HepG2 (cell line): ENCODE results near the gene AK2. TPM values are rescaled to one million over a fixed set of nuclear protein-coding genes. Genes with fewer than 3 reads are reported as not detected.

Experiments
- ATAC-seq: fragments of 200-7000 bp; cut with Tn5 transposase; 3 replicates; pipeline ENCODE4 v1.9.1; 2020; ENCODE audit warnings: mild to moderate bottlenecking, moderate library complexity
- BruUV-seq: library from RNA; stranded (reverse); fragments of 400-500 nt; replicated peaks from 2 replicates; lab custom pipeline; 2021; lab: Mats Ljungman, UMichigan
- CTCF ChIA-PET: fragments of 300-600 bp; formaldehyde crosslinking; extraction: SDS; loops from one replicate; lab custom pipeline; 2021; ENCODE audit warnings: low total read pairs, inconsistent platforms, low intra/inter-chr PET ratio; lab: Yijun Ruan, JAX
- POLR2A ChIA-PET: fragments of 350-600 bp; sonication (Branson Sonifier 250); formaldehyde crosslinking; loops from one replicate; lab custom pipeline; 2020; ENCODE audit warnings: antibody characterized with exemption, inconsistent platforms; lab: Yijun Ruan, JAX
- DNase-seq: peaks from one replicate; pipeline ENCODE4 v3.0.0-alpha.2; 2015; ENCODE audit warnings: low spot score
- FAIRE-seq: peaks from 3 replicates; lab custom pipeline; 2011; peaks lifted over from hg19 to GRCh38; lab: Jason Lieb, UNC
- H2AFZ ChIP-seq: one replicate; pipeline ENCODE4 v1.6.1; 2011; ENCODE audit warnings: low read length, inconsistent platforms
- H3K27ac ChIP-seq: fragments of 300-600 bp; 3 replicates; pipeline ENCODE4 v1.8.0; 2011; ENCODE audit warnings: mixed run types, mild to moderate bottlenecking, mixed read lengths, low read length, inconsistent platforms; ENCODE audit not compliant: insufficient read depth; ENCODE audit errors: extremely low read length
- H3K27me3 ChIP-seq, 2 experiments: fragments of 200-600 bp in 1 of 2; 2 replicates in 1 of 2; 3 replicates in 1 of 2; pipeline versions ENCODE4 v1.6.0 to v1.8.0; 2011; ENCODE audit warnings: low read length in 2 of 2, mild to moderate bottlenecking in 2 of 2, moderate library complexity in 2 of 2, inconsistent platforms in 1 of 2; ENCODE audit not compliant: insufficient read depth in 2 of 2, control insufficient read depth in 1 of 2
- H3K36me3 ChIP-seq, 2 experiments: fragments of 200-600 bp in 1 of 2; replicated peaks in 1 of 2; 2 replicates in 1 of 2; 3 replicates in 1 of 2; pipeline versions ENCODE4 v1.5.1 to v1.8.0; 2011; ENCODE audit warnings: low read length in 2 of 2, inconsistent platforms in 1 of 2; ENCODE audit not compliant: insufficient read depth in 2 of 2, control insufficient read depth in 1 of 2
- H3K4me1 ChIP-seq: 2 replicates; pipeline ENCODE4 v1.5.1; 2012; ENCODE audit warnings: low read length, inconsistent platforms; ENCODE audit not compliant: insufficient read depth
- H3K4me2 ChIP-seq: 2 replicates; pipeline ENCODE4 v1.6.0; 2011; ENCODE audit warnings: low read depth, low read length, inconsistent platforms
- H3K4me3 ChIP-seq, 3 experiments: fragments of 200-600 bp in 1 of 3; sonication (generic), shearing (Covaris generic) in 1 of 3; replicated peaks in 1 of 3; 2 replicates each; pipeline ENCODE4 v1.5.1; 2011 to 2016; ENCODE audit warnings: low read length in 3 of 3, inconsistent platforms in 2 of 3, low read depth in 2 of 3, mild to moderate bottlenecking in 2 of 3, control low read depth in 1 of 3, mixed read lengths in 1 of 3; ENCODE audit not compliant: insufficient read depth in 1 of 3
- H3K79me2 ChIP-seq: one replicate; pipeline ENCODE4 v1.6.1; 2011; ENCODE audit warnings: low read length, inconsistent platforms; ENCODE audit not compliant: insufficient read depth
- H3K9ac ChIP-seq: 2 replicates; pipeline ENCODE4 v1.6.0; 2011; ENCODE audit warnings: mild to moderate bottlenecking, low read depth, low read length, inconsistent platforms; ENCODE audit not compliant: insufficient read depth
- H3K9me3 ChIP-seq: 2 replicates; pipeline ENCODE4 v1.5.1; 2012; ENCODE audit warnings: mild to moderate bottlenecking, low read length
- H4K20me1 ChIP-seq: 2 replicates; pipeline ENCODE4 v1.6.0; 2011; ENCODE audit warnings: inconsistent platforms, mild to moderate bottlenecking, low read length, moderate library complexity; ENCODE audit not compliant: insufficient read depth
- AGO1 ChIP-seq: fragments of 200-400 bp; formaldehyde crosslinking; IDR thresholded peaks from 2 replicates; pipeline ENCODE4 v1.6.1; 2017; ENCODE audit warnings: mild to moderate bottlenecking, low read depth, low read length, moderate library complexity; ENCODE audit not compliant: poor library complexity, severe bottlenecking
- HCFC1 ChIP-seq: fragments of 150-350 bp; IDR thresholded peaks from 2 replicates; pipeline ENCODE4 v1.6.1; 2014; ENCODE audit warnings: low read depth, low read length
- HES4 ChIP-seq: sonication (generic); formaldehyde crosslinking; IDR thresholded peaks from 2 replicates; pipeline ENCODE4 v1.9.0; 2021; ENCODE audit warnings: mild to moderate bottlenecking, missing genetic modification reagents, borderline replicate concordance
- SMYD3 ChIP-seq: sonication (generic); formaldehyde crosslinking; IDR thresholded peaks from 2 replicates; pipeline ENCODE4 v1.8.1; 2023; ENCODE audit warnings: mild to moderate bottlenecking, missing genetic modification reagents
- SP5 ChIP-seq: IDR thresholded peaks from 2 replicates; pipeline ENCODE4 v1.6.1; 2016; ENCODE audit warnings: low read depth, borderline replicate concordance
- TIGD3 ChIP-seq: sonication (generic); formaldehyde crosslinking; IDR thresholded peaks from 2 replicates; pipeline ENCODE4 v1.5.1; 2020; ENCODE audit warnings: mild to moderate bottlenecking, missing genetic modification reagents, borderline replicate concordance
- WGBS: methylation state at CpG from one replicate; pipeline ENCODE4 v1.1.6; 2017; ENCODE audit warnings: low lambda C conversion rate; 5-methylcytosine and 5-hydroxymethylcytosine counted together
- in situ Hi-C: cut with HindIII; loops from 2 replicates; pipeline ENCODE4 v1.10.0; 2017; ENCODE audit warnings: low pct_unique_long_range_greater_than_20kb; ENCODE audit not compliant: extremely low pct_ligation_motif_present
- intact Hi-C: fragments of 100-400 bp; cut with micrococcal nuclease; formaldehyde crosslinking; loops from one replicate; pipeline ENCODE4 v1.10.0; 2022; ENCODE audit not compliant: unreplicated experiment
- polyA plus RNA-seq, 8 experiments: library from polyadenylated mRNA; depleted of rRNA in 3 of 8; stranded (reverse) in 7 of 8; unstranded in 1 of 8; fragments of >200 nt; fragmentation: Illumina TruSeq in 4 of 8; extraction: Trizol in 4 of 8; gene quantifications; 2 replicates each; pipeline versions ENCODE4 v1.2.1 to v1.2.3, GENCODE V29; 2011 to 2016; ENCODE audit warnings: low read depth in 4 of 8, missing spikeins in 1 of 8, mixed read lengths in 1 of 8; ENCODE audit not compliant: insufficient read depth in 1 of 8
- total RNA-seq, 5 experiments: library from RNA; depleted of rRNA; stranded (reverse); fragments of >200 nt; fragmentation: Illumina TruSeq; extraction: Trizol; gene quantifications; 2 replicates each; pipeline ENCODE4 v1.2.3, GENCODE V29; 2016; ENCODE audit warnings: low read depth in 1 of 5
- TF ChIP-seq, protein P1 (sequence below): sonication (generic); formaldehyde crosslinking; IDR thresholded peaks from 2 replicates; pipeline ENCODE4 v1.5.0; 2020; ENCODE audit warnings: mild to moderate bottlenecking, missing genetic modification reagents, borderline replicate concordance
- TF ChIP-seq, protein P2 (sequence below): sonication (generic); formaldehyde crosslinking; IDR thresholded peaks from 2 replicates; pipeline ENCODE4 v1.8.0; 2022; ENCODE audit warnings: missing genetic modification reagents, mild to moderate bottlenecking, borderline replicate concordance

AK2 gene
- total and polyA plus RNA-seq, 2 of the 13 experiments (the other 11 are each of a cell fraction or from before 2014, with no cell fraction given) = 170 to 188 TPM

GRCh38 chr1:32980080-32980479, 56.6 kb downstream of the AK2 start (continued):
- TF ChIP-seq HES4 (CRISPR knock-in tag) (no peak), HCFC1 (no peak), SP5 (CRISPR knock-in tag) (no peak)
- TF ChIP-seq, protein P1, sequence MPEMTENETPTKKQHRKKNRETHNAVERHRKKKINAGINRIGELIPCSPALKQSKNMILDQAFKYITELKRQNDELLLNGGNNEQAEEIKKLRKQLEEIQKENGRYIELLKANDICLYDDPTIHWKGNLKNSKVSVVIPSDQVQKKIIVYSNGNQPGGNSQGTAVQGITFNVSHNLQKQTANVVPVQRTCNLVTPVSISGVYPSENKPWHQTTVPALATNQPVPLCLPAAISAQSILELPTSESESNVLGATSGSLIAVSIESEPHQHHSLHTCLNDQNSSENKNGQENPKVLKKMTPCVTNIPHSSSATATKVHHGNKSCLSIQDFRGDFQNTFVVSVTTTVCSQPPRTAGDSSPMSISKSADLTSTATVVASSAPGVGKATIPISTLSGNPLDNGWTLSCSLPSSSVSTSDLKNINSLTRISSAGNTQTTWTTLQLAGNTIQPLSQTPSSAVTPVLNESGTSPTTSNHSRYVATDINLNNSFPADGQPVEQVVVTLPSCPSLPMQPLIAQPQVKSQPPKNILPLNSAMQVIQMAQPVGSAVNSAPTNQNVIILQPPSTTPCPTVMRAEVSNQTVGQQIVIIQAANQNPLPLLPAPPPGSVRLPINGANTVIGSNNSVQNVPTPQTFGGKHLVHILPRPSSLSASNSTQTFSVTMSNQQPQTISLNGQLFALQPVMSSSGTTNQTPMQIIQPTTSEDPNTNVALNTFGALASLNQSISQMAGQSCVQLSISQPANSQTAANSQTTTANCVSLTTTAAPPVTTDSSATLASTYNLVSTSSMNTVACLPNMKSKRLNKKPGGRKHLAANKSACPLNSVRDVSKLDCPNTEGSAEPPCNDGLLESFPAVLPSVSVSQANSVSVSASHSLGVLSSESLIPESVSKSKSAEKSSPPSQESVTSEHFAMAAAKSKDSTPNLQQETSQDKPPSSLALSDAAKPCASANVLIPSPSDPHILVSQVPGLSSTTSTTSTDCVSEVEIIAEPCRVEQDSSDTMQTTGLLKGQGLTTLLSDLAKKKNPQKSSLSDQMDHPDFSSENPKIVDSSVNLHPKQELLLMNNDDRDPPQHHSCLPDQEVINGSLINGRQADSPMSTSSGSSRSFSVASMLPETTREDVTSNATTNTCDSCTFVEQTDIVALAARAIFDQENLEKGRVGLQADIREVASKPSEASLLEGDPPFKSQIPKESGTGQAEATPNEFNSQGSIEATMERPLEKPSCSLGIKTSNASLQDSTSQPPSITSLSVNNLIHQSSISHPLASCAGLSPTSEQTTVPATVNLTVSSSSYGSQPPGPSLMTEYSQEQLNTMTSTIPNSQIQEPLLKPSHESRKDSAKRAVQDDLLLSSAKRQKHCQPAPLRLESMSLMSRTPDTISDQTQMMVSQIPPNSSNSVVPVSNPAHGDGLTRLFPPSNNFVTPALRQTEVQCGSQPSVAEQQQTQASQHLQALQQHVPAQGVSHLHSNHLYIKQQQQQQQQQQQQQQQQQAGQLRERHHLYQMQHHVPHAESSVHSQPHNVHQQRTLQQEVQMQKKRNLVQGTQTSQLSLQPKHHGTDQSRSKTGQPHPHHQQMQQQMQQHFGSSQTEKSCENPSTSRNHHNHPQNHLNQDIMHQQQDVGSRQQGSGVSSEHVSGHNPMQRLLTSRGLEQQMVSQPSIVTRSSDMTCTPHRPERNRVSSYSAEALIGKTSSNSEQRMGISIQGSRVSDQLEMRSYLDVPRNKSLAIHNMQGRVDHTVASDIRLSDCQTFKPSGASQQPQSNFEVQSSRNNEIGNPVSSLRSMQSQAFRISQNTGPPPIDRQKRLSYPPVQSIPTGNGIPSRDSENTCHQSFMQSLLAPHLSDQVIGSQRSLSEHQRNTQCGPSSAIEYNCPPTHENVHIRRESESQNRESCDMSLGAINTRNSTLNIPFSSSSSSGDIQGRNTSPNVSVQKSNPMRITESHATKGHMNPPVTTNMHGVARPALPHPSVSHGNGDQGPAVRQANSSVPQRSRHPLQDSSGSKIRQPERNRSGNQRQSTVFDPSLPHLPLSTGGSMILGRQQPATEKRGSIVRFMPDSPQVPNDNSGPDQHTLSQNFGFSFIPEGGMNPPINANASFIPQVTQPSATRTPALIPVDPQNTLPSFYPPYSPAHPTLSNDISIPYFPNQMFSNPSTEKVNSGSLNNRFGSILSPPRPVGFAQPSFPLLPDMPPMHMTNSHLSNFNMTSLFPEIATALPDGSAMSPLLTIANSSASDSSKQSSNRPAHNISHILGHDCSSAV (CRISPR knock-in tag) = no peak

DNA sequence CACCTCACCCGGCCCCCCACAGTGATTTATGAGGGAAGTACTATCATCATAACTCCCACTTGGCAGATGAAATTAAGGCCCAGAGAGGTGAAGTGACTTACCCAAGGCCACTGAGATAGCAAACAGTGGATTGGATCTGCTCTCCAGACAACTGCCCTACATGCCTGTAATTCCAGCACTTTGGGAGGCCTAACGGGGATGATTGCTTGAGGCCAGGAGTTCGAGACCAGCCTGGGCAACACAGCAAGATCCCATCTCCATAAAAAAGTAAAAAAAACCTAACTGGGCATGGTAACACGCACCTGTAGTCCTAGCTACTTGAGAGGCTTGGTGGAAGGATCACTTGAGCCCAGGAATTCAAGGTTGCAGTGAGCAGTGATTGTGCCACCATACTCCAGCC, 57.8 kb downstream of the AK2 start:
- intact Hi-C loops = no loop called here
- Histone ChIP-seq H3K4me3 (no peak overlapping the region), H3K27ac (no peak overlapping the region), H3K79me2 (no peaks in the 10 kb centered on the region), H3K9ac (no peak overlapping the region), H4K20me1 (no peaks in the 10 kb centered on the region), H3K4me1 (peaks cover 12% of the 10 kb centered on the region), H3K36me3 (no peaks in the 10 kb centered on the region), H3K4me2 (no peak overlapping the region), H3K27me3 (peaks cover 1 to 2% of the 10 kb centered on the region in 2 experiments; a peak in 2 of 5 replicates)
- no peak for FAIRE-seq
- DNase-seq = no peak
- WGBS = 32% methylated on average over 4 of the region's 4 CpGs
- no TSS peak for BruUV-seq
- in situ Hi-C loops = no loop called here
- no peak for ATAC-seq
- POLR2A ChIA-PET = no interaction called here
- CTCF ChIA-PET = no interaction called here
- TF ChIP-seq AGO1 (no peak), TIGD3 (CRISPR knock-in tag) (no peak), SMYD3 (CRISPR knock-in tag) (no peak)
- TF ChIP-seq, protein P2, sequence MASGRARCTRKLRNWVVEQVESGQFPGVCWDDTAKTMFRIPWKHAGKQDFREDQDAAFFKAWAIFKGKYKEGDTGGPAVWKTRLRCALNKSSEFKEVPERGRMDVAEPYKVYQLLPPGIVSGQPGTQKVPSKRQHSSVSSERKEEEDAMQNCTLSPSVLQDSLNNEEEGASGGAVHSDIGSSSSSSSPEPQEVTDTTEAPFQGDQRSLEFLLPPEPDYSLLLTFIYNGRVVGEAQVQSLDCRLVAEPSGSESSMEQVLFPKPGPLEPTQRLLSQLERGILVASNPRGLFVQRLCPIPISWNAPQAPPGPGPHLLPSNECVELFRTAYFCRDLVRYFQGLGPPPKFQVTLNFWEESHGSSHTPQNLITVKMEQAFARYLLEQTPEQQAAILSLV (CRISPR knock-in tag) = no peak
- TF ChIP-seq, all 625 proteins: peak for 0
- Histone ChIP-seq H2AFZ (no peak overlapping the region), H3K9me3 (no peaks in the 10 kb centered on the region)
